Smooth muscle cell (in vitro differentiated cells): Measurements from ENCODE around the gene SCRN3. TPM values are rescaled to one million over a fixed set of nuclear protein-coding genes. Genes with fewer than 3 reads are reported as not detected.
A peak's percentile ranks its signal among the peaks of the same experiment; 100 is the strongest.
"Not testable (repeated sequence)": the region's sequence is repeated elsewhere in the genome, so short reads cannot be mapped to it uniquely, and the experiment has no call there.

Source experiments
- DNase-seq: peaks from one replicate; lab custom pipeline; 2025; ENCODE audit not compliant: unreplicated experiment; lab: John Stamatoyannopoulos, UW
- H2AFZ ChIP-seq: fragments of 200-600 bp; sonication (generic); 2 replicates; pipeline ENCODE4 v1.6.0; 2016; ENCODE audit warnings: antibody characterized with exemption, low read depth, mild to moderate bottlenecking
- H3F3A ChIP-seq: fragments of 200-600 bp; sonication (generic); 2 replicates; pipeline ENCODE4 v1.6.0; 2017; ENCODE audit warnings: antibody characterized with exemption, low read depth
- H3K27ac ChIP-seq: fragments of 200-600 bp; sonication (generic); 2 replicates; pipeline ENCODE4 v1.5.1; 2016; ENCODE audit warnings: low read depth, mild to moderate bottlenecking
- H3K27me3 ChIP-seq: fragments of 200-600 bp; sonication (generic); 2 replicates; pipeline ENCODE4 v1.6.1; 2016; ENCODE audit warnings: low read depth, mild to moderate bottlenecking
- H3K36me3 ChIP-seq: fragments of 200-600 bp; sonication (generic); 2 replicates; pipeline ENCODE4 v1.5.1; 2016; ENCODE audit warnings: low read depth
- H3K4me1 ChIP-seq: fragments of 200-600 bp; sonication (generic); 2 replicates; pipeline ENCODE4 v1.5.1; 2016; ENCODE audit warnings: low read depth
- H3K4me2 ChIP-seq: fragments of 200-600 bp; sonication (generic); 2 replicates; pipeline ENCODE4 v1.6.0; 2016; ENCODE audit warnings: mild to moderate bottlenecking
- H3K4me3 ChIP-seq: fragments of 200-600 bp; sonication (generic); 2 replicates; pipeline ENCODE4 v1.5.1; 2016; ENCODE audit warnings: mild to moderate bottlenecking
- H3K79me2 ChIP-seq: fragments of 200-600 bp; sonication (generic); 2 replicates; pipeline ENCODE4 v1.6.0; 2016; ENCODE audit warnings: low read depth, mild to moderate bottlenecking
- H3K9ac ChIP-seq: fragments of 200-600 bp; sonication (generic); 2 replicates; pipeline ENCODE4 v1.6.0; 2016; ENCODE audit warnings: low read depth
- H3K9me3 ChIP-seq: fragments of 200-600 bp; sonication (generic); replicated peaks from 2 replicates; pipeline ENCODE4 v1.5.1; 2016; ENCODE audit warnings: low read depth
- H4K20me1 ChIP-seq: fragments of 200-600 bp; sonication (generic); 2 replicates; pipeline ENCODE4 v1.6.0; 2016; ENCODE audit warnings: low read depth
- CTCF ChIP-seq: fragments of 200-600 bp; sonication (generic); IDR thresholded peaks from 2 replicates; pipeline ENCODE4 v1.5.1; 2017; ENCODE audit warnings: borderline replicate concordance, mild to moderate bottlenecking, antibody characterized with exemption; ENCODE audit not compliant: insufficient read depth, poor library complexity, severe bottlenecking
- WGBS: methylation state at CpG from one replicate; pipeline ENCODE4 v1.1.7; 2016; ENCODE audit warnings: low lambda C conversion rate; 5-methylcytosine and 5-hydroxymethylcytosine counted together
- polyA plus RNA-seq: library from polyadenylated mRNA; unstranded; fragments of >200 nt; fragmentation: Nextera tagmentation; extraction: Ambion mirVana; gene quantifications from 2 replicates; pipeline ENCODE4 v1.2.1, GENCODE V29; 2016
- total RNA-seq: library from RNA; depleted of rRNA; stranded (reverse); fragments of >200 nt; gene quantifications from 2 replicates; pipeline ENCODE4 v1.2.3, GENCODE V29; 2014

The SCRN3 gene
- total and polyA plus RNA-seq, 2 experiments from 2014 or later, result 9.8 to 27.2 TPM

GRCh38 chr2:174400853-174401252, 5.3 kb downstream of the SCRN3 start:
- no peak overlapping the region for H3K27ac ChIP-seq
- no peaks in the 10 kb centered on the region for H3K79me2 ChIP-seq
- H3K4me2 ChIP-seq, result no peak overlapping the region
- H3K27me3 ChIP-seq, result no peaks in the 10 kb centered on the region
- H2AFZ ChIP-seq, result no peak overlapping the region
- no peaks in the 10 kb centered on the region for H3F3A ChIP-seq
- H3K36me3 ChIP-seq, result no peaks in the 10 kb centered on the region
- DNase-seq, result no peak
- no peaks in the 10 kb centered on the region for H4K20me1 ChIP-seq
- H3K9me3 ChIP-seq, result no peaks in the 10 kb centered on the region
- no peak for TF ChIP-seq CTCF
- H3K4me1 ChIP-seq, result no peaks in the 10 kb centered on the region
- no peak overlapping the region for H3K4me3 ChIP-seq
- H3K9ac ChIP-seq, result no peak overlapping the region

DNA sequence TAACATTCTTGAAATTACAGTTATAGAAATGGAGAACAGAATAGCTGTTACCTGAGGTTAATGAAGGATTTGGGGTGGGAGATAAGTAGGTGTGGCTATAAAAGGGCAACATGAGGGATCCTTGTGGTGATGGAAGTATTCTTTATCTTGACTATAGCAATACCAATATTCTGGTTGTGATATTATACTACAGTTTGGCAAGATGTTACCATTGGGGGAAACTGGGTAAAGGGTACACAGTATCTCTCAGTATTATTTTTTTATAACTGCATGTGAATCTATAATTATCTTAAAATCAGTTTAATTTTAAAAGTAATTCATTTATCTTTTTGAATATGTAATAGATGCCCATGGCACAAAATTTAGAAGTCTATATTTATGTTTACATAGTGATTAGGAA, 8.1 kb downstream of the SCRN3 start:
- Histone ChIP-seq H3K36me3 (no peaks in the 10 kb centered on the region), H3K9ac (no peak overlapping the region), H4K20me1 (no peaks in the 10 kb centered on the region), H3K4me2 (no peak overlapping the region), H3K9me3 (no peaks in the 10 kb centered on the region), H3F3A (no peaks in the 10 kb centered on the region), H3K4me1 (no peaks in the 10 kb centered on the region), H3K4me3 (no peak overlapping the region), H3K79me2 (no peaks in the 10 kb centered on the region), H3K27me3 (no peaks in the 10 kb centered on the region), H3K27ac (no peak overlapping the region), H2AFZ (no peak overlapping the region)
- no peak for DNase-seq
- TF ChIP-seq CTCF, result no peak

DNA sequence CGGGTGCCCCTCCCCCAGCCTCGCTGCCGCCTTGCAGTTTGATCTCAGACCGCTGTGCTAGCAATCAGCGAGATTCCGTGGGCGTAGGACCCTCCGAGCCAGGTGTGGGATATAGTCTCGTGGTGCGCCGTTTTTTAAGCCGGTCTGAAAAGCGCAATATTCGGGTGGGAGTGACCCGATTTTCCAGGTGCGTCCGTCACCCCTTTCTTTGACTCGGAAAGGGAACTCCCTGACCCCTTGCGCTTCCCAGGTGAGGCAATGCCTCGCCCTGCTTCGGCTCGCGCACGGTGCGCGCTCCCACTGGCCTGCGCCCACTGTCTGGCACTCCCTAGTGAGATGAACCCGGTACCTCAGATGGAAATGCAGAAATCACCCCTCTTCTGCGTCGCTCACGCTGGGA, 14.5 kb downstream of the SCRN3 start:
- not testable (repeated sequence) for H3F3A ChIP-seq, H3K79me2 ChIP-seq, H3K27me3 ChIP-seq, H3K9ac ChIP-seq, DNase-seq, H3K9me3 ChIP-seq, H3K4me1 ChIP-seq, H3K36me3 ChIP-seq, H4K20me1 ChIP-seq
- Histone ChIP-seq H3K4me2 (peak overlapping the region; percentile 84), H2AFZ (peak overlapping the region; percentile 61), H3K4me3 (peak overlapping the region; percentile 51), H3K27ac (peak overlapping the region; percentile 9)
- WGBS, result 11% methylated on average over 15 of the region's 31 CpGs

DNA sequence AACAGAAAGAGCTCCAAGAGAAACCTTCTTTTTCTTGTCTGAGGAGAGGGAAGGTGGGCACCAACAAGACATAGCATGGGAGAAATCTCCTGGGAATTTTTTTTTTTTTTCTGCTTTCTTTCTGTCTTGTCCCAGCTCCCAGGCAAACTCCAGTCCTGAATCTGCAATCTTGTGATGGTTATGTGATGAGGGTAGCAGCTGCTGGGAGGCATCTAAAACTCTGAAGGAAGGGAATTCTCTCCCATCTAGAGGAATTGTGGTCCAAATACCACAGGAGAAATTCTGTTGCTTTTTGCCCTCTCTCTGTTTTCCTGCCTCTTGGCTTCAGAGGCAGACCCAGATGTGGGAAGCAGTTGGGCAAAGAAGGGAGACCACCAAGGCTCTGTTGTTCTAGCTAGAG, 16.7 kb downstream of the SCRN3 start:
- H3K27me3 ChIP-seq, result no peaks in the 10 kb centered on the region
- H3K4me2 ChIP-seq, result no peak overlapping the region
- no peak overlapping the region for H3K9ac ChIP-seq
- no peaks in the 10 kb centered on the region for H4K20me1 ChIP-seq
- H3K36me3 ChIP-seq, result no peaks in the 10 kb centered on the region
- H3K27ac ChIP-seq, result no peak overlapping the region
- no peak for DNase-seq
- TF ChIP-seq CTCF, result no peak
- peaks cover 6% of the 10 kb centered on the region for H3K4me1 ChIP-seq
- H3K9me3 ChIP-seq, result no peaks in the 10 kb centered on the region
- no peaks in the 10 kb centered on the region for H3F3A ChIP-seq
- peaks cover 8% of the 10 kb centered on the region for H3K79me2 ChIP-seq
- no peak overlapping the region for H3K4me3 ChIP-seq
- no peak overlapping the region for H2AFZ ChIP-seq
